NCI-H146 treated with DMSO at 0.1 percent for 48 hours (cell line): ENCODE measurements around the gene CA10.

Experiments used
- DNase-seq: peaks from one replicate; lab custom pipeline; 2025; ENCODE audit not compliant: unreplicated experiment; lab: John Stamatoyannopoulos, UW

The CA10 gene

GRCh38 chr17:51820766-51821165, 337.7 kb downstream of the CA10 start:
- no peak for DNase-seq

DNA sequence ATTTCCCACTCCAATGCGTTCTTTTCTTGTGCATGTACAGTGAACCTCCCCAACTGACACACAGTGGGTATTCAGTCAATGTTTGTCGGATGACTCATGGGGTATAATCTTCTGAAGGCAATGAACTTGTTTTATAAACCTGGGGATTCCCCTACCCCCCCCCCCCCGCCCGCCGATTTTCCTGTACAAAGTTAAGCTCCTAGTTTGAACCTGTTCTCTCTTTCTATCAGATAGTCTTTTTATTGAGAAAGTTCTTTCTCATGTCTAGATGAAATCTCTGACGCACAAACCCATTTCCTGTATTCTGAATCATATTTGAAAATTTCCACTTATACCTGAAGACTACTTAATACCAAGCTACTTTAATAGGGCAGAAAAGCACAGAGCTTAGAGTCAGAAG, 338.3 kb downstream of the CA10 start:
- no peak for DNase-seq

DNA sequence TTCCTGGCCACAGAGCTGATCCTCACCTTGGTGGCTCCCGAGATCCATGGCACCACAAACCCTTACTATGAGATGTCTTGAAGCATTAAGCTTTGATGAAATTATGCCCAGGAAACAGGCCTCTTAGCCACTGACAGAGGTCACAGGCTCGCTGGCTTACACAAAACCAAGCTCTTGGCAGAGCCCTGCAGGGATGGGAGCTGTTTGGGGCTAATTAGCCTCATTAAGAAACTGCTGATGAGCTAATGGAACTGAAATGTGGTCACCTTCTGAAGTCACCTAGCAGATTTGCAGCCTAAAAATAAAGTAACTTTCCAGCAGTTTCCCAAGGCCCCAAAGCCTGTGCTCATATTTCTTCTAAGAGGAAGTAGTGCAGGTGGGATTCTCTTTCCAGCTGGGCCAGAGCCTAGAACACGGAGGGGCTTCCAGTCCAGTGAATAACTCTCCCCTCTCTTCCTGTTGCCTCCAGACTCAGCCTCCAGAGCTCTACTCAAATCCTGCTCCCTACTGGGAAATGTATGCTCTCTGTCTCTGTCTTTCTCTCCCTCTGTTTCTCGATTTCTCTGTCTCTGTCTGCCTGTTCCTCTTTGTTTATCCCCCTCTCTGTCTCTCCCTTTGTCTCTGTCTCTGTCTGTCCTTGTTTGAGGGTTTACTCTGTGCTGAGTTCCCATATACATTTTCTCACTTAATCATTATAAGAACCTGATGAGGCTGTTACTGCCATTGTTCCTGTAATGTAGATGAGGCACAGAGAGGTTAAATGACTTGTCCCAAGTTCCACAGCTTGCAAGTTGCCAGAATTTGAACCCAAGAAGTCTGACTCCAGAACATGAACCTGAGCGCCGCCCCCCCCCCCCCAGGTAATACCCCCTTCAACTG, 338.9 kb downstream of the CA10 start:
- no peak for DNase-seq

DNA sequence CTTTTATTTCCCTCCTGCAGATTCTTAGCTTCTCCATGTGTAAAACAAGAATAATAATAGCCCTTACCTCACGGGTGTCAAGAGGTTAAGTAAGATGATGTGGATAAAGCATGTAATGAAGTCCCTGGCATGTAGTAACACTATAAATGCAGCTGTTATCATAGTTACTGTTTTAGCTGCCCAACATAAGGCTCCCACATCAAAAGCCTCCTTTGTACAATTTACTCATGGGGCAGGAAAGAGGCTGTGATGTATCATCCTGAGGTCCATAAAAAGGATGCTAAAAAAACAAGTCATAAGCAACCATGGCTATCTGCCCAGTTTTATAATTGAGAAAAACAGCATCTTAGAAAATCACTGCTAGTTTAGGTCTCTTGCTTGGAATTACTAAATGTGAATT, 339.7 kb downstream of the CA10 start:
- DNase-seq = no peak

DNA sequence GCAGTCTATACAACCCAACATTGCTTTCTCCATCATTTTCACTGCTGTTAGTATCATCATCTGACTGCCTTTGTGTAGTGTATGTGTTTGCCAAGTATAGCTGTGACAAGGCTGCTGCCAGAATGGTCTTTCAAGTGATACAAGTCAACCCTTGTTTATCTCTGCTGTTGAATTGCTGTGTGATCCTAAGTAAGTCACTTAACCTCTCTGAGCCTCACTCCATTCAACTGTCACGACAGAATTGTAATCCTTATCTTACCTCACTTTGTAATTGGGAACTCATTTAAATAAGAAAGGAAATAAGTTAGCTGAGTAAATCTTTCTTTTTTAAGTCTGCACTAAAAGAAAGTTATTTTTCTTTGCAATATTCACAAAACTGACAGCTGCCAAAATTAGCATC, 340.6 kb downstream of the CA10 start:
- no peak for DNase-seq

GRCh38 chr17:51817117-51817516, 341.4 kb downstream of the CA10 start:
- no peak for DNase-seq

DNA sequence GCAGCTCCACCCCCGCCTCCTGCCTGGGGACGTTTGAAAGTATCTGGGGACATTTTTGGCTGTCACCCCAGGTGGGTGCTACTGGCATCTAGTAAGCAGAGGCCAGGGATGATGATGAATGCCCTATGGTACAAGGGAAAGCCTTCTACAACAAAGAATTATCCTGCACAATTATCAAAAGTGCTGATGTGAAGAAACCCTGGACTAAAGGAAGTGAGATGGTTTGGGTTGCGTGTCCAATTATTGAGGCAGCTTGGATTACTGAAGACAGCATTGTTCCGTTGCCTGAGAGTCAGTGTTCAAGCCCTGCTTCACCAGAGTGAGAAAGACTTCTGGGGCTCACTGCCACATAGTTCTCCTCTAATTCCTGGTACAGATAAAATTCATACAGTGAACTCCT, 343.4 kb downstream of the CA10 start:
- DNase-seq = no peak

DNA sequence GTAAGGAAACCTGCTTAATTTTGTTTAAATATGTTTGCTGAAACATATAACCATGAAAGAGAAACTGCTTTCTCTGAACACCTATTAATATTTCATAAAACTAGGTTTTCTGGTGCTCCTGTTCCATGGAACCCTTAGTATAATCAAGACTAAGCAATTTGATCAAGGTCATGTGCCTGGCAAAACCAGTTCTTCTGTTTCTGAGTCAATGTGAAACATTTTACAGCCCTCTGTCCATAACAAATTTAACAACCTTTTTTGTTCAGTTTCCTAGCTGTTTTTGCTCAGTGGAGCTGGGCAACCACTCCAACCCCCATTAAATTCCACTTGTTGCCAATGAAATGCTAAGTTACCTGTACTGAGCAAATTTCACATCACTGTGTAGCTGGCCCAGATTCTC, 344.0 kb downstream of the CA10 start:
- DNase-seq = no peak

GRCh38 chr17:51813784-51814174, 344.7 kb downstream of the CA10 start:
- DNase-seq = no peak

GRCh38 chr17:51813140-51813783, 345.3 kb downstream of the CA10 start:
- DNase-seq = no peak

DNA sequence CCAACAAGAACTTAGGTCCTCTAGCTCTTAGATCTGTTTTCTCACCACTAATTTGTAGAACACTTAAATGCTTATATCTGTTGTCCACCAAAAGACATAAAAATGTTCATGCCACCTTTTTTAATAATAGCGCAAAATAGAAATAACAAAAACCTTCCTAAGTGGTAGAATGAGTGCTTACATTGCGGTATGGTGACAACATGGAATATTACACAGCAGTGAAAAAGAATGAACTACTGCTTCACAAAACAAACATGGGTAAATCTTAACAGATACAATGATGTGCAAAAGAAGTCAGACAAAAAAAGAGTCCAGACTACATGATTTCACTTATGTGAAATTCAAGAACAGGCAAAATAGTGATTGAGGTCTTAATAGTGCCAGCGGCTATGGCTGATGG, 351.1 kb downstream of the CA10 start:
- no peak for DNase-seq

GRCh38 chr17:51805765-51806164, 352.7 kb downstream of the CA10 start:
- DNase-seq = no peak

- no peak for DNase-seq
Measured at GRCh38 chr17:51805185-51805584, 353.3 kb downstream of the CA10 start.

- DNase-seq = no peak
Measured at GRCh38 chr17:51803161-51803560, 355.4 kb downstream of the CA10 start.

DNA sequence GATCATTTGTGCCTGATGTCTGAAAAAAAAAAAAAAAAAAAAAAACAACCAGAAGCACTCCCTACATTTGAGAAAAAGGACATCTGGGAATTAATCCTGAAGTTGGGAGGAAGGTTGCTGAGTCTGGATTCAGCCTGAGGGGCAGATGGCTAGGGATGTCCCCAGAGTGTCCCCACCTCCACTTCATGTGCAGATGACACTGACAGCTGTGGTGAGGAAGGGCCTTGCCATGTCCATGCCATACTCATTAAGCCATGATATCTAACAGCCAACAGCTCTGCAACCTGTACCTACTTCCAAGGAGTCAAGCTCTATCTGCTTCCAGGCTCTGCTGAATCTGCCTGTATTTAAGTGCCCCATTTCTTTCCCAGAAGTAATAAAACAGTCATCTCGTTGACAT, 356.0 kb downstream of the CA10 start:
- no peak for DNase-seq

GRCh38 chr17:51801626-51802025, 356.9 kb downstream of the CA10 start:
- DNase-seq = no peak

DNA sequence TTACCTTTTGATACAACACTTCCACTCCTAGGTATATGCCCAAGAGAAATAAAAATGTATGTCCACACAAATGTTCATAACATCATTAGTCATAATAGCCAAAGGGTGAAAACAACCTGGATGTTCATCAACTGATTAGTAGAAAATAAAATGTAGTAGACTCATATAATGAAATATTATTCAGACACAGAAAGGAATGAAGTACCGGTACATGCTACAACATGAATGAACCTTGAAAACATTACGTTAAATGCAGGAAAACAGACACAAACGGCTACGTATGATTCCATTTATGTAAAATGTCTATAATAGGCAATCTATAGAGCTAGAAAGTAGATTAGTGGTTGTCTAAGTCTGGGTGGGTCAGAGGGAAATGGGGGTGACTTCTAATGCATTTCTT, 358.5 kb downstream of the CA10 start:
- no peak for DNase-seq

- DNase-seq = no peak
Measured at GRCh38 chr17:51799240-51799639, 359.3 kb downstream of the CA10 start.

- DNase-seq = no peak
Measured at GRCh38 chr17:51797150-51797549, 361.4 kb downstream of the CA10 start.

GRCh38 chr17:51796026-51796425, 362.5 kb downstream of the CA10 start:
- no peak for DNase-seq

GRCh38 chr17:51795401-51795800, 363.1 kb downstream of the CA10 start:
- no peak for DNase-seq

- no peak for DNase-seq
Measured at GRCh38 chr17:51794466-51794865, 364.0 kb downstream of the CA10 start.

GRCh38 chr17:51793686-51794085, 364.8 kb downstream of the CA10 start:
- DNase-seq = no peak
